GM10266 (cell line): ENCODE data around the gene ZC3H12C.

Experiments
- DNase-seq: peaks from one replicate; pipeline ENCODE4 v3.0.0; 2012; ENCODE audit errors: extremely low spot score
- CTCF ChIP-seq: IDR thresholded peaks from 2 replicates; pipeline ENCODE4 v1.5.1; 2012; ENCODE audit warnings: mild to moderate bottlenecking, low read depth; ENCODE audit not compliant: control insufficient read depth, insufficient read depth; ENCODE audit errors: missing control alignments

The ZC3H12C gene

GRCh38 chr11:110086892-110087309 lies 6.3 kb upstream of the ZC3H12C start:
- TF ChIP-seq CTCF, result no peak
- no peak for DNase-seq

GRCh38 chr11:110087812-110088534 lies 5.2 kb upstream of the ZC3H12C start:
- TF ChIP-seq CTCF, result no peak
- DNase-seq, result no peak

- no peak for TF ChIP-seq CTCF
- no peak for DNase-seq
Observed at GRCh38 chr11:110088535-110089344, 4.5 kb upstream of the ZC3H12C start.

- DNase-seq, result peak; percentile 54
- TF ChIP-seq CTCF, result no peak
Observed at GRCh38 chr11:110089617-110090282, 3.4 kb upstream of the ZC3H12C start.

- DNase-seq, result no peak
- no peak for TF ChIP-seq CTCF
Observed at GRCh38 chr11:110090466-110091026, 2.6 kb upstream of the ZC3H12C start.

GRCh38 chr11:110092111-110092514 lies 1.1 kb upstream of the ZC3H12C start:
- no peak for DNase-seq
- no peak for TF ChIP-seq CTCF
